ENCODE results near the gene PCSK6. TPM values are rescaled to one million over a fixed set of nuclear protein-coding genes. Genes with fewer than 3 reads are reported as not detected.

The PCSK6 gene
- total RNA-seq, 1 experiment from 2014 or later, result 10.6 TPM

- ATAC-seq (no peak), DNase-seq (ENCODE audit: low read depth, low spot score) (no peak)
- H3K27me3 ChIP-seq (ENCODE audit: control insufficient read depth, insufficient read depth, low read length), result no peaks in the 10 kb centered on the region
- H3K27ac ChIP-seq (ENCODE audit: low read length), result no peak overlapping the region
- no peak for TF ChIP-seq POLR2AphosphoS5 (IDR thresholded peaks at IDR 0.05; ENCODE audit: low read depth, low read length)
- no peak for TF ChIP-seq REST (IDR thresholded peaks at IDR 0.05; ENCODE audit: insufficient read depth in 1 of 2, low read depth in 2 of 2, low read length in 1 of 2)
- TF ChIP-seq SIN3A (IDR thresholded peaks at IDR 0.05; ENCODE audit: borderline replicate concordance, insufficient read depth, low read depth, low read length), result no peak
- ChIA-PET CTCF (no interaction called here), POLR2A (no interaction called here)
- intact Hi-C loops (cut with micrococcal nuclease; ENCODE audit: unreplicated experiment), result no loop called here
- H3K4me3 ChIP-seq (ENCODE audit: low read depth in 2 of 2, low read length in 2 of 2), result no peak overlapping the region
- in situ Hi-C loops (cut with HindIII; ENCODE audit: low pct_unique_long_range_greater_than_20kb, low sequenced_read_pairs), result no loop called here
- H3K4me1 ChIP-seq (ENCODE audit: control insufficient read depth, insufficient read depth, low read length), result no peaks in the 10 kb centered on the region; the same call in 1 of the 2 replicates
- BruUV-seq (replicated peaks), result no TSS peak
- no peaks in the 10 kb centered on the region for H3K9me3 ChIP-seq (ENCODE audit: control insufficient read depth, insufficient read depth, low read depth, low read length)
- no peaks in the 10 kb centered on the region for H3K36me3 ChIP-seq (ENCODE audit: control insufficient read depth, insufficient read depth, low read length)
Measured at GRCh38 chr15:101308604-101309435, 180.7 kb downstream of the PCSK6 start.

DNA sequence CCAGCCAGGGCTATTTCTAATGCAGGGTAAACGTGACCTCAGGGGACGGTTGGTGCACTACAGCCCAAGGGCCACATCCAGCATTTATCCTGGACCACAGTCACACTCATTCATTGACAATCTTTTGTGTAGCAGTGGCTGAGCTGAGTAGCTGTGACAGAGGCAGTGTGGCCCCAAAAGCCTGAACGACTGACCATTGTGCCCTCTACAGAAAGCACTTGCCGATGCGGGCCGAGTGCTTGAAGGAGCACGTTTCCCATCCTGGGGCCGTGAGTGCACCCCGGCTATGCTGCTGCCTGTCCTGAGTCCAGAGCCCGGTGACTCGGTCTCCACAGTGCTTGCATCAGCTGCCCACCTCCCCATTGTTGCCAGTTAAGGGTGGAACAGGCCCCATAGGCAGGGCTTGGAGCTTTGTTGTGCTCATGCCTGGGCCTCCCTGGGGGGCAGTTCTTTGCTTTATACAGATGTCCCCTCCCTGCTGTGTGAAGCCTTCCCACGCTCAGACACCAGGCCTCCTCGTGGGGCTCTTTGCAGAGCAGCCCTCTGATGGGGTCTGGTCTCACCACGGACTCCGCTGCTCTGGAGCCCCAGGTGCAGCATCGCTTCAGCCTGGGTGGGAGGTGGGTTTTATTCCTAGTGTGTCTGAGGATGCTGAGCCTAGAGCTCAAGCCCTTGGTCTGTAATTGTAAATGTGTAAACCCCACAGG lies 181.5 kb downstream of the PCSK6 start:
- no peak overlapping the region for H3K27ac ChIP-seq (ENCODE audit: low read length)
- no peak for TF ChIP-seq TCF7L2 (IDR thresholded peaks at IDR 0.05; ENCODE audit: low read depth, low read length)
- no peak for TF ChIP-seq POLR2AphosphoS5 (IDR thresholded peaks at IDR 0.05; ENCODE audit: low read depth, low read length)
- no peak for TF ChIP-seq REST (IDR thresholded peaks at IDR 0.05; ENCODE audit: insufficient read depth in 1 of 2, low read depth in 2 of 2, low read length in 1 of 2)
- TF ChIP-seq, protein P1, sequence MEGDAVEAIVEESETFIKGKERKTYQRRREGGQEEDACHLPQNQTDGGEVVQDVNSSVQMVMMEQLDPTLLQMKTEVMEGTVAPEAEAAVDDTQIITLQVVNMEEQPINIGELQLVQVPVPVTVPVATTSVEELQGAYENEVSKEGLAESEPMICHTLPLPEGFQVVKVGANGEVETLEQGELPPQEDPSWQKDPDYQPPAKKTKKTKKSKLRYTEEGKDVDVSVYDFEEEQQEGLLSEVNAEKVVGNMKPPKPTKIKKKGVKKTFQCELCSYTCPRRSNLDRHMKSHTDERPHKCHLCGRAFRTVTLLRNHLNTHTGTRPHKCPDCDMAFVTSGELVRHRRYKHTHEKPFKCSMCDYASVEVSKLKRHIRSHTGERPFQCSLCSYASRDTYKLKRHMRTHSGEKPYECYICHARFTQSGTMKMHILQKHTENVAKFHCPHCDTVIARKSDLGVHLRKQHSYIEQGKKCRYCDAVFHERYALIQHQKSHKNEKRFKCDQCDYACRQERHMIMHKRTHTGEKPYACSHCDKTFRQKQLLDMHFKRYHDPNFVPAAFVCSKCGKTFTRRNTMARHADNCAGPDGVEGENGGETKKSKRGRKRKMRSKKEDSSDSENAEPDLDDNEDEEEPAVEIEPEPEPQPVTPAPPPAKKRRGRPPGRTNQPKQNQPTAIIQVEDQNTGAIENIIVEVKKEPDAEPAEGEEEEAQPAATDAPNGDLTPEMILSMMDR (IDR thresholded peaks at IDR 0.05), result no peak
- TF ChIP-seq SIN3A (IDR thresholded peaks at IDR 0.05; ENCODE audit: borderline replicate concordance, insufficient read depth, low read depth, low read length), result no peak

More for the DNA sequence above, 181.5 kb downstream of the PCSK6 start:
- ATAC-seq (no peak; the same call in 1 of the 2 replicates), DNase-seq (ENCODE audit: low read depth, low spot score) (no peak)
- no TSS peak for BruUV-seq (replicated peaks)
- no peaks in the 10 kb centered on the region for H3K27me3 ChIP-seq (ENCODE audit: control insufficient read depth, insufficient read depth, low read length)
- H3K9me3 ChIP-seq (ENCODE audit: control insufficient read depth, insufficient read depth, low read depth, low read length), result no peaks in the 10 kb centered on the region
- in situ Hi-C loops (cut with HindIII; ENCODE audit: low pct_unique_long_range_greater_than_20kb, low sequenced_read_pairs), result no loop called here
- ChIA-PET POLR2A (no interaction called here), CTCF (no interaction called here)
- no peaks in the 10 kb centered on the region; the same call in 1 of the 2 replicates for H3K4me1 ChIP-seq (ENCODE audit: control insufficient read depth, insufficient read depth, low read length)
- intact Hi-C loops (cut with micrococcal nuclease; ENCODE audit: unreplicated experiment), result no loop called here
- H3K36me3 ChIP-seq (ENCODE audit: control insufficient read depth, insufficient read depth, low read length), result no peaks in the 10 kb centered on the region
- H3K4me3 ChIP-seq (ENCODE audit: low read depth in 2 of 2, low read length in 2 of 2), result no peak overlapping the region

Data from Panc1 (cell line).